OCI-LY1 (cell line): Measurements from ENCODE around the gene TTR.

Experiments
- H2AFZ ChIP-seq: fragments of 200-600 bp; sonication (generic), shearing (Covaris generic); 2 replicates; pipeline ENCODE4 v1.6.0; 2014; ENCODE audit warnings: antibody characterized with exemption, mild to moderate bottlenecking, low read length
- H3F3A ChIP-seq: fragments of 200-600 bp; sonication (generic), shearing (Covaris generic); 2 replicates; pipeline ENCODE4 v1.6.0; 2014; ENCODE audit warnings: mild to moderate bottlenecking, antibody characterized with exemption, low read length, moderate library complexity; ENCODE audit not compliant: insufficient read depth
- H3K27ac ChIP-seq: fragments of 200-600 bp; sonication (generic); 2 replicates; pipeline ENCODE4 v1.5.1; 2014; ENCODE audit warnings: low read length, mixed run types, mild to moderate bottlenecking, low read depth; ENCODE audit not compliant: poor library complexity, severe bottlenecking
- H3K27me3 ChIP-seq: fragments of 200-600 bp; sonication (generic); 2 replicates; pipeline ENCODE4 v1.6.0; 2014; ENCODE audit warnings: antibody characterized with exemption, mild to moderate bottlenecking, low read length, moderate library complexity; ENCODE audit not compliant: insufficient read depth
- H3K36me3 ChIP-seq: fragments of 200-600 bp; sonication (generic); 2 replicates; pipeline ENCODE4 v1.6.1; 2014; ENCODE audit warnings: mild to moderate bottlenecking, antibody characterized with exemption, low read length, moderate library complexity, mixed read lengths; ENCODE audit not compliant: insufficient read depth
- H3K4me1 ChIP-seq: fragments of 200-600 bp; sonication (generic); 2 replicates; pipeline ENCODE4 v1.5.1; 2014; ENCODE audit warnings: mild to moderate bottlenecking, low read length, moderate library complexity; ENCODE audit not compliant: insufficient read depth, severe bottlenecking
- H3K4me2 ChIP-seq: fragments of 200-600 bp; sonication (generic), shearing (Covaris generic); 2 replicates; pipeline ENCODE4 v1.6.1; 2014; ENCODE audit warnings: low read length
- H3K4me3 ChIP-seq: fragments of 200-600 bp; sonication (generic); 2 replicates; pipeline ENCODE4 v1.5.1; 2014; ENCODE audit warnings: low read length, low read depth, mild to moderate bottlenecking, mixed read lengths; ENCODE audit not compliant: poor library complexity, severe bottlenecking
- H3K79me2 ChIP-seq: fragments of 200-600 bp; shearing (Covaris generic); 2 replicates; pipeline ENCODE4 v1.6.1; 2016; ENCODE audit warnings: mixed run types, low read length, mixed read lengths; ENCODE audit not compliant: insufficient read depth
- H3K9ac ChIP-seq: fragments of 200-600 bp; sonication (generic), shearing (Covaris generic); 2 replicates; pipeline ENCODE4 v1.6.1; 2014; ENCODE audit warnings: mild to moderate bottlenecking, low read length, mixed read lengths
- H3K9me2 ChIP-seq: fragments of 200-600 bp; sonication (generic), shearing (Covaris generic); 2 replicates; pipeline ENCODE4 v1.6.1; 2014; ENCODE audit warnings: low read depth, mild to moderate bottlenecking, low read length, mixed read lengths
- H3K9me3 ChIP-seq: fragments of 200-600 bp; shearing (Covaris generic); 2 replicates; pipeline ENCODE4 v1.6.1; 2014; ENCODE audit warnings: low read length, mixed read lengths
- H4K20me1 ChIP-seq: fragments of 200-600 bp; sonication (generic), shearing (Covaris generic); 2 replicates; pipeline ENCODE4 v1.6.0; 2016; ENCODE audit warnings: mild to moderate bottlenecking, low read length; ENCODE audit not compliant: insufficient read depth
- CTCF ChIP-seq: fragments of 200-600 bp; sonication (generic), shearing (Covaris generic); IDR thresholded peaks from 2 replicates; pipeline ENCODE4 v1.5.1; 2017; ENCODE audit warnings: mild to moderate bottlenecking, antibody characterized with exemption, low read length, moderate library complexity, mixed read lengths
- EZH2 ChIP-seq: fragments of 200-600 bp; sonication (generic), shearing (Covaris generic); IDR thresholded peaks from 2 replicates; pipeline ENCODE4 v1.8.0; 2017; ENCODE audit warnings: borderline replicate concordance, mixed run types, mild to moderate bottlenecking, antibody characterized with exemption, low read length, moderate library complexity, mixed read lengths

Gene TTR

GRCh38 chr18:31616586-31616985 lies 24.9 kb downstream of the TTR start:
- Histone ChIP-seq H3K4me1 (no peaks in the 10 kb centered on the region), H3F3A (no peaks in the 10 kb centered on the region), H4K20me1 (no peaks in the 10 kb centered on the region), H3K27me3 (no peaks in the 10 kb centered on the region), H3K9me3 (no peaks in the 10 kb centered on the region), H3K4me3 (no peak overlapping the region), H3K4me2 (no peak overlapping the region), H3K27ac (no peak overlapping the region), H3K9me2 (no peaks in the 10 kb centered on the region), H3K36me3 (no peaks in the 10 kb centered on the region), H3K79me2 (no peaks in the 10 kb centered on the region), H3K9ac (no peak overlapping the region), H2AFZ (no peak overlapping the region)
- no peak for TF ChIP-seq EZH2
- TF ChIP-seq CTCF, result no peak

GRCh38 chr18:31617031-31617717 lies 25.5 kb downstream of the TTR start:
- no peak for TF ChIP-seq CTCF
- TF ChIP-seq EZH2, result no peak
- H3F3A ChIP-seq, result no peaks in the 10 kb centered on the region
- no peaks in the 10 kb centered on the region for H3K36me3 ChIP-seq
- no peak overlapping the region for H3K4me2 ChIP-seq
- H3K79me2 ChIP-seq, result no peaks in the 10 kb centered on the region
- H3K4me3 ChIP-seq, result no peak overlapping the region
- no peak overlapping the region for H3K9ac ChIP-seq
- H3K27ac ChIP-seq, result no peak overlapping the region
- no peaks in the 10 kb centered on the region for H4K20me1 ChIP-seq
- no peaks in the 10 kb centered on the region for H3K9me3 ChIP-seq
- no peaks in the 10 kb centered on the region for H3K4me1 ChIP-seq
- no peaks in the 10 kb centered on the region for H3K9me2 ChIP-seq
- H3K27me3 ChIP-seq, result no peaks in the 10 kb centered on the region
- no peak overlapping the region for H2AFZ ChIP-seq

- no peak for TF ChIP-seq EZH2
- TF ChIP-seq CTCF, result no peak
- no peak overlapping the region for H3K9ac ChIP-seq
- H3F3A ChIP-seq, result no peaks in the 10 kb centered on the region
- H3K9me3 ChIP-seq, result no peaks in the 10 kb centered on the region
- no peak overlapping the region for H3K4me2 ChIP-seq
- no peak overlapping the region for H3K27ac ChIP-seq
- no peaks in the 10 kb centered on the region for H3K79me2 ChIP-seq
- no peaks in the 10 kb centered on the region for H3K4me1 ChIP-seq
- no peaks in the 10 kb centered on the region for H4K20me1 ChIP-seq
- H2AFZ ChIP-seq, result no peak overlapping the region
- no peak overlapping the region for H3K4me3 ChIP-seq
- no peaks in the 10 kb centered on the region for H3K36me3 ChIP-seq
- H3K27me3 ChIP-seq, result no peaks in the 10 kb centered on the region
- no peaks in the 10 kb centered on the region for H3K9me2 ChIP-seq
Observed at GRCh38 chr18:31618801-31619200, 27.1 kb downstream of the TTR start.
